PC-3 (cell line): Measurements from ENCODE around the gene FURIN.

Source experiments
- CTCF ChIP-seq: fragments of 300-600 bp; sonication (generic); conservative IDR thresholded peaks from 2 replicates; pipeline ENCODE4 v1.5.1; 2017; ENCODE audit warnings: antibody characterized with exemption, low read depth, mild to moderate bottlenecking, low read length
- EZH2 ChIP-seq: fragments of 300-600 bp; sonication (generic); IDR thresholded peaks from one replicate; pipeline ENCODE4 v1.6.1; 2017; ENCODE audit warnings: antibody characterized with exemption, mild to moderate bottlenecking, low read length; ENCODE audit not compliant: unreplicated experiment

GRCh38 chr15:90851114-90851513 lies 17.3 kb upstream of the FURIN start:
- TF ChIP-seq CTCF (no peak), EZH2 (no peak)
